Lung (tissue), 12 donors: ENCODE data around the gene TAP2. TPM values are rescaled to one million over a fixed set of nuclear protein-coding genes. Genes with fewer than 3 reads are reported as not detected.

ENCODE experiments used
- ATAC-seq: fragments of 200-7000 bp; cut with Tn5 transposase; one replicate; pipeline ENCODE4 v1.9.1; 2020; ENCODE audit warnings: moderate number of reproducible peaks; ENCODE audit not compliant: insufficient read depth, low FRiP score
- DNase-seq, 3 donors: peaks; one replicate each; pipeline ENCODE4 v3.0.0-alpha.2; 2013 to 2017
- H3K27ac ChIP-seq, 2 donors: one replicate each; pipeline ENCODE4 v1.5.1; 2013; ENCODE audit warnings: mild to moderate bottlenecking in 2 of 2, moderate library complexity in 2 of 2, control low read depth in 1 of 2, inconsistent platforms in 1 of 2, low read depth in 1 of 2, low read length in 1 of 2
- H3K27me3 ChIP-seq, 3 donors: one replicate each; pipeline ENCODE4 v1.5.1; 2013; ENCODE audit warnings: low read length in 2 of 3; ENCODE audit not compliant: control insufficient read depth in 3 of 3, insufficient read depth in 3 of 3
- H3K36me3 ChIP-seq, 4 donors: one replicate each; pipeline ENCODE4 v1.5.1; 2013; ENCODE audit warnings: low read length in 4 of 4, mild to moderate bottlenecking in 1 of 4, moderate library complexity in 1 of 4; ENCODE audit not compliant: control insufficient read depth in 4 of 4, insufficient read depth in 4 of 4
- H3K4me1 ChIP-seq, 5 donors: one replicate each; pipeline ENCODE4 v1.5.1; 2013; ENCODE audit warnings: low read length in 5 of 5, mild to moderate bottlenecking in 2 of 5, moderate library complexity in 1 of 5; ENCODE audit not compliant: control insufficient read depth in 5 of 5, insufficient read depth in 5 of 5
- H3K4me3 ChIP-seq: one replicate; pipeline ENCODE4 v1.5.1; 2013; ENCODE audit warnings: mild to moderate bottlenecking, control low read depth, moderate library complexity
- H3K9ac ChIP-seq, 2 donors: one replicate each; pipeline ENCODE4 v1.5.1; 2013; ENCODE audit warnings: low read length in 2 of 2, control low read depth in 1 of 2; ENCODE audit not compliant: insufficient read depth in 1 of 2
- H3K9me3 ChIP-seq, 4 donors: one replicate each; pipeline ENCODE4 v1.5.1; 2013; ENCODE audit warnings: low read length in 3 of 4, mild to moderate bottlenecking in 1 of 4, moderate library complexity in 1 of 4; ENCODE audit not compliant: control insufficient read depth in 4 of 4, insufficient read depth in 3 of 4
- WGBS, 2 donors: extraction: QIAGEN DNeasy Blood & Tissue Kit; methylation state at CpG; one replicate each; pipeline ENCODE4 v1.1.7; 2013; 5-methylcytosine and 5-hydroxymethylcytosine counted together
- polyA plus RNA-seq, 2 donors: library from polyadenylated mRNA; stranded (reverse); fragments of 200-250 nt; gene quantifications; one replicate each; pipeline ENCODE4 v1.2.1, GENCODE V29; 2013
- total RNA-seq, 2 donors: library from RNA; depleted of rRNA in 1 of 2; stranded (reverse); fragments of >200 nt in 1 of 2; gene quantifications; one replicate each; pipeline ENCODE4 v1.2.1, GENCODE V29; 2014 to 2021
- TF ChIP-seq, protein P1 (sequence below): IDR thresholded peaks from 2 replicates; pipeline ENCODE4 v1.5.1; 2012; ENCODE audit warnings: mild to moderate bottlenecking; ENCODE audit errors: control extremely low read depth, extremely low read depth
- donor health status: control.
- donor health status: control.
- donor health status: Bipolar disorder and iron deficiency.
- donor health status: healthy.
- donor health status: DM: yes; HTN: yes; CAD: no.

Gene TAP2
- total and polyA plus RNA-seq, 4 donors = 15.2 to 63.2 (median 42.0) TPM

DNA sequence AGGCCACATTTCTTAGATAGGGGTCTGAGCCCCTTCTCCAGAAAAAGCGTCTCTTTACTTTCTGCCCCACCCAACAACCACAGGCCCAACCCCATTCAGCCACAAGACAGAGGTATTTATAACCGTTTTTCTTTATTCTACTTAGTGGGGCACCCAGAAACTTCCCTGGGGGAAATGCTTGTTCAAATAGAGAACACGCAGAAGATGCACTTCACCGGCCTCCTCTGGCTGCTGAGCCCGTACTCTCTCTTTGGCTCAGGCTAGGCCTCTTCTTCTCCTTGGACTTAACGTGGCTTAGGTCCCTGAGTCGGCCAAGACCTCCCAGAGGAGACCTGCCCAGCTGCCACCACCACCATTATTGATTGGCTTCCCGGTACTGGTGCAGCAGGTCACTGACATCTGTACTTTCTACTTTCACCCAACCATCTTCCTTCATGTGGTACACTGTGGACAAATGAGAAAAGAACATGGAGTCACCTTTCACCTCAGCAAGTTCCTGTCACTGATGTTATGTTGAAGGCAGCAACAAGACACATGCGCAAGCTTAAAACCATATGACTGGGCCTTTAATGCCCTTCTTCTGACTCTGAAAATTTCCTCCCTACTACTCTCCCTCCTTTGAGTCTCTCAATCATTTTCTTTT lies 2.2 kb upstream of the TAP2 start:
- 63 to 78% methylated on average over 9 of the region's 9 CpGs for WGBS, 2 donors
- H3K9me3 ChIP-seq = no peaks in the 10 kb centered on the region
- DNase-seq (no peak), ATAC-seq (no peak)
- peaks cover 0 to 16% (median 5%) of the 10 kb centered on the region in 4 donors for H3K36me3 ChIP-seq
- no peaks in the 10 kb centered on the region for H3K27me3 ChIP-seq
- H3K9ac ChIP-seq = no peak overlapping the region
- no peak overlapping the region for H3K4me3 ChIP-seq
- no peak overlapping the region for H3K27ac ChIP-seq
- TF ChIP-seq, protein P1, sequence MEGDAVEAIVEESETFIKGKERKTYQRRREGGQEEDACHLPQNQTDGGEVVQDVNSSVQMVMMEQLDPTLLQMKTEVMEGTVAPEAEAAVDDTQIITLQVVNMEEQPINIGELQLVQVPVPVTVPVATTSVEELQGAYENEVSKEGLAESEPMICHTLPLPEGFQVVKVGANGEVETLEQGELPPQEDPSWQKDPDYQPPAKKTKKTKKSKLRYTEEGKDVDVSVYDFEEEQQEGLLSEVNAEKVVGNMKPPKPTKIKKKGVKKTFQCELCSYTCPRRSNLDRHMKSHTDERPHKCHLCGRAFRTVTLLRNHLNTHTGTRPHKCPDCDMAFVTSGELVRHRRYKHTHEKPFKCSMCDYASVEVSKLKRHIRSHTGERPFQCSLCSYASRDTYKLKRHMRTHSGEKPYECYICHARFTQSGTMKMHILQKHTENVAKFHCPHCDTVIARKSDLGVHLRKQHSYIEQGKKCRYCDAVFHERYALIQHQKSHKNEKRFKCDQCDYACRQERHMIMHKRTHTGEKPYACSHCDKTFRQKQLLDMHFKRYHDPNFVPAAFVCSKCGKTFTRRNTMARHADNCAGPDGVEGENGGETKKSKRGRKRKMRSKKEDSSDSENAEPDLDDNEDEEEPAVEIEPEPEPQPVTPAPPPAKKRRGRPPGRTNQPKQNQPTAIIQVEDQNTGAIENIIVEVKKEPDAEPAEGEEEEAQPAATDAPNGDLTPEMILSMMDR = no peak
- peaks cover 0 to 13% (median 3%) of the 10 kb centered on the region in 5 donors for H3K4me1 ChIP-seq

DNA sequence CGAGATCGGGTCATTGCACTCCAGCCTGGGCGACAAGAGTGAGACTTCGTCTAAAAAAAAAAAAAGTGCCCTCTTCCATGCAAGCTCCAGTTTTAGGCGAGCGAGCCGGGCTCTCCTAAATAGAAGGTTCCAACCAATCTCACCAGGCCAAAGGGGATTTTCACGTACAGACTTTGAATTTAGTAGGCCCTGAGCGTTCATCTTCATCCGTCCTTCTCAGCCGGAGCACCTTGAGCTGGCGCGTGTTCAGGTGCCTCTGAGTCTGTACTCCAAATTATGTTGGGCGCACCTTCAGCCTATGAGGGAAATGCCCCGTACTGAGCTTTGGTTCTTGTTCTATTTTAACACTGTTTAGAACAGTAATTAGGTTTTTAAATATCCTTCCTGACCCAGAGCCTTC lies 817 bp upstream of the TAP2 start:
- Histone ChIP-seq H3K9me3 (no peaks in the 10 kb centered on the region), H3K36me3 (peaks cover 0 to 20% (median 7%) of the 10 kb centered on the region in 4 donors), H3K27ac (no peak overlapping the region), H3K27me3 (no peaks in the 10 kb centered on the region), H3K4me1 (peaks cover 0 to 13% (median 3%) of the 10 kb centered on the region in 5 donors), H3K4me3 (no peak overlapping the region), H3K9ac (no peak overlapping the region)
- TF ChIP-seq, protein P1 = no peak
- DNase-seq (no peak), ATAC-seq (no peak)
- WGBS, 2 donors = 88 to 89% methylated on average over 15 of the region's 15 CpGs

DNA sequence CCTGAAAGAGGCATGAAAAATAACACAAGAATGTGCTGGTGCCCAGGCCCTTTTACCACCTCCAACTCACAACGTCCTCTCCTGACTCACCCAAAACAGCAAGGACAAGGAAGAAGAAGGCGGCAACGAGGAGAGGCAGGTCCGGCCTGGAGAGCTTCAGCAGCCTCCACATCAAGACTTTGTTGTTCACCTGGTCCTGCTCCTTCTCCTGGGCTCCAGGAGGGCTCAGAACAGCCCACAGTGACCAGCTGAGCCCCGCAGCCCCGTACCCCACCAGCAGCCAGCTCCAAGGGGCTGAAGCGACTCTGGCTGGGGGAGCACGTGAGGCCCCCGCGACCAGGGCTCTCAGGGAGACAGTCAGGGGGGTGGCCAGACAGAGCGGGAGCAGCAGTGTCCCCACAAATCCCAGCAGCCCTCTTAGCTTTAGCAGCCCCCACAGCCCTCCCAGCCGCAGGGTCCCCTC lies 857 bp downstream of the TAP2 start:
- H3K9me3 ChIP-seq = no peaks in the 10 kb centered on the region
- 23 to 28% methylated on average over 12 of the region's 12 CpGs for WGBS, 2 donors
- H3K4me1 ChIP-seq = peaks cover 0 to 8% (median 3%) of the 10 kb centered on the region in 5 donors
- TF ChIP-seq, protein P1 = no peak
- no peaks in the 10 kb centered on the region for H3K27me3 ChIP-seq
- no peak overlapping the region for H3K9ac ChIP-seq
- peaks cover 0 to 23% (median 10%) of the 10 kb centered on the region in 4 donors for H3K36me3 ChIP-seq
- peak overlapping the region; percentile 90 to 99 for H3K27ac ChIP-seq
- H3K4me3 ChIP-seq = peak overlapping the region; percentile 89
- no peak for DNase-seq
- ATAC-seq = no peak

DNA sequence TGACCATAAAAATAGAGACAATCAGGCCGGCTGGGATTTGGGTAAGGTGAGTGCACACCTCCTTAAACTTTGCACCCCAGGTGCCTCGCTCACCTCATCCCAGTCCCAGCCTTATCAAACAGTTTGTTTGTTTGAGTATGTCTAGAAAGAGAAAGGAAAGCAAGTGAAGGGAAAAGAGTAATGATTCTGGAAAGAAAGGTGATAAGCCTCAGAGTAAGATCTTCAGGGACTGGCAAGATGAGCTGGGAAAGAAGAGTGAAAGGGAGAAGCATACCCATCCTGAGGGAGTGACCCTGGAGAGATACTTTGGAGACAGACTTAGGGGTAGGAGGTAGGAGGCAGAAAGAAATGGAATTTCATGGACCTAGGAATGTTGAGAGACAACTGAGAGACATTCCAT lies 1.7 kb downstream of the TAP2 start:
- H3K4me1 ChIP-seq = peaks cover 0 to 8% (median 3%) of the 10 kb centered on the region in 5 donors
- no peaks in the 10 kb centered on the region for H3K27me3 ChIP-seq
- H3K36me3 ChIP-seq = peaks cover 0 to 22% (median 9%) of the 10 kb centered on the region in 4 donors
- no peak for ATAC-seq
- H3K4me3 ChIP-seq = no peak overlapping the region
- WGBS, 2 donors = 84 to 97% methylated on average over 2 of the region's 2 CpGs
- H3K9me3 ChIP-seq = no peaks in the 10 kb centered on the region
- DNase-seq = no peak
- H3K9ac ChIP-seq = no peak overlapping the region
- no peak overlapping the region for H3K27ac ChIP-seq
- TF ChIP-seq, protein P1 = no peak
